Measurements from ENCODE around the gene DVL1. TPM values are rescaled to one million over a fixed set of nuclear protein-coding genes. Genes with fewer than 3 reads are reported as not detected.

The DVL1 gene
- total and polyA plus RNA-seq, 10 of the 15 experiments (the other 5 are each of a cell fraction or from before 2014, with no cell fraction given) = 0.10 to 31.1 (median 4.6) TPM

GRCh38 chr1:1377540-1378205 is 28.5 kb upstream of the DVL1 start:
- CTCF ChIA-PET = interaction anchor here (0.6 to 1.0 kb wide), 5 partner anchors 10 to 63 kb away, joined by 3 read pairs; no protein-coding TSS in a partner anchor
- Histone ChIP-seq H3K79me2 (ENCODE audit: control insufficient read depth, insufficient read depth, low read length) (peaks cover 26% of the 10 kb centered on the region), H2AFZ (ENCODE audit: control insufficient read depth, low read depth, low read length) (no peak overlapping the region), H3K9ac (ENCODE audit: control insufficient read depth, insufficient read depth, low read length) (no peak overlapping the region), H3K4me3 (no peak overlapping the region), H3K4me1 (ENCODE audit: control insufficient read depth, insufficient read depth, low read length) (peaks cover 12% of the 10 kb centered on the region), H3K4me2 (ENCODE audit: control insufficient read depth, insufficient read depth) (no peak overlapping the region), H3K27me3 (replicated peaks in 1 of 2; ENCODE audit: control insufficient read depth in 2 of 2, insufficient read depth in 2 of 2, low read length in 1 of 2) (no peaks in the 10 kb centered on the region), H3K27ac (ENCODE audit: control insufficient read depth, insufficient read depth) (no peak overlapping the region), H3K36me3 (ENCODE audit: control insufficient read depth in 2 of 2, insufficient read depth in 2 of 2, low read length in 1 of 2) (peaks cover 3 to 11% of the 10 kb centered on the region in 2 experiments; a peak in 3 of 4 replicates), H3K9me3 (replicated peaks; ENCODE audit: control insufficient read depth, insufficient read depth, low read length) (no peaks in the 10 kb centered on the region), H4K20me1 (ENCODE audit: control insufficient read depth, insufficient read depth) (no peaks in the 10 kb centered on the region)
- in situ Hi-C loops (cut with MboI) (no loop called here), intact Hi-C loops (cut with micrococcal nuclease; ENCODE audit: unreplicated experiment) (loop anchor here (10.0 kb wide), 1 partner anchor 127 kb away; no protein-coding TSS in a partner anchor)
- FAIRE-seq (no peak), ATAC-seq (no peak), DNase-seq (ENCODE audit: low read depth, low spot score) (no peak)
- RAD21 ChIA-PET (ENCODE audit: unreplicated experiment) = interaction anchor here (0.6 kb wide), 1 partner anchor 527 kb away, joined by 3 read pairs; no protein-coding TSS in a partner anchor
- SMC1A ChIA-PET (ENCODE audit: uncharacterized antibody, unreplicated experiment) = no interaction called here
- BruUV-seq (replicated peaks) = no TSS peak
- 97% methylated on average over 16 of the region's 16 CpGs for WGBS (ENCODE audit: insufficient coverage, insufficient replicate concordance, low lambda C conversion rate, missing lambda C conversion rate)
- POLR2A ChIA-PET = interaction anchor here (1.9 kb wide), 1 partner anchor 11 kb away, joined by 8 read pairs; no protein-coding TSS in a partner anchor
- no peak for TF ChIP-seq ESRRA (IDR thresholded peaks at IDR 0.05; ENCODE audit: low read length)
- no peak for TF ChIP-seq RB1 (IDR thresholded peaks at IDR 0.05; ENCODE audit: borderline replicate concordance)
- TF ChIP-seq HCFC1 (IDR thresholded peaks at IDR 0.05; ENCODE audit: low read length) = no peak
- TF ChIP-seq REST (IDR thresholded peaks at IDR 0.05; ENCODE audit: low read depth, low read length) = no peak
- no peak for TF ChIP-seq HDAC6 (IDR thresholded peaks at IDR 0.05; ENCODE audit: unreplicated experiment)
- no peak for TF ChIP-seq IKZF2 (IDR thresholded peaks at IDR 0.05)
- no peak for TF ChIP-seq EP300 (IDR thresholded peaks at IDR 0.05; ENCODE audit: borderline replicate concordance in 1 of 2, control insufficient read depth in 1 of 2, low read depth in 2 of 2, low read length in 2 of 2)
- TF ChIP-seq ETV6 (conservative IDR thresholded peaks at IDR 0.05 in 1 of 2, IDR thresholded peaks at IDR 0.05 in 1 of 2; ENCODE audit: borderline replicate concordance in 1 of 2, low read depth in 1 of 2) = no peak
- TF ChIP-seq ZNF217 (IDR thresholded peaks at IDR 0.05) = no peak
- no peak for TF ChIP-seq YBX1 (IDR thresholded peaks at IDR 0.05)
- TF ChIP-seq ZNF24 (IDR thresholded peaks at IDR 0.05) = no peak
- no peak for TF ChIP-seq HSF1 (IDR thresholded peaks at IDR 0.05; ENCODE audit: low read depth, low read length)
- no peak for TF ChIP-seq ASH2L (IDR thresholded peaks at IDR 0.05; ENCODE audit: borderline replicate concordance, low read depth)
- no peak for TF ChIP-seq TBL1XR1 (IDR thresholded peaks at IDR 0.05; ENCODE audit: low read depth, low read length)
- TF ChIP-seq MAX (IDR thresholded peaks at IDR 0.05; ENCODE audit: low read depth, low read length) = no peak
- no peak for TF ChIP-seq POLR2A (IDR thresholded peaks at IDR 0.05; ENCODE audit: low read depth, low read length)
- no peak for TF ChIP-seq ATF2 (IDR thresholded peaks at IDR 0.05; ENCODE audit: low read length)
- TF ChIP-seq ATF7 (IDR thresholded peaks at IDR 0.05; ENCODE audit: low read depth) = no peak
- no peak for TF ChIP-seq MTA3 (IDR thresholded peaks at IDR 0.05; ENCODE audit: borderline replicate concordance, low read length)
